ENCODE data around the gene DUSP6.
A peak's percentile ranks its signal among the peaks of the same experiment; 100 is the strongest.

Gene DUSP6, protein sequence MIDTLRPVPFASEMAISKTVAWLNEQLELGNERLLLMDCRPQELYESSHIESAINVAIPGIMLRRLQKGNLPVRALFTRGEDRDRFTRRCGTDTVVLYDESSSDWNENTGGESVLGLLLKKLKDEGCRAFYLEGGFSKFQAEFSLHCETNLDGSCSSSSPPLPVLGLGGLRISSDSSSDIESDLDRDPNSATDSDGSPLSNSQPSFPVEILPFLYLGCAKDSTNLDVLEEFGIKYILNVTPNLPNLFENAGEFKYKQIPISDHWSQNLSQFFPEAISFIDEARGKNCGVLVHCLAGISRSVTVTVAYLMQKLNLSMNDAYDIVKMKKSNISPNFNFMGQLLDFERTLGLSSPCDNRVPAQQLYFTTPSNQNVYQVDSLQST

GRCh38 chr12:89352492-89353187, at the start of gene DUSP6:
Gene DUSP6, minus strand, starts transcription at chr12:89352501. Its CDS starts 462 bp downstream, at chr12:89352039.
- DNase-seq (ENCODE audit: low spot score), result peak; percentile 100

DNA sequence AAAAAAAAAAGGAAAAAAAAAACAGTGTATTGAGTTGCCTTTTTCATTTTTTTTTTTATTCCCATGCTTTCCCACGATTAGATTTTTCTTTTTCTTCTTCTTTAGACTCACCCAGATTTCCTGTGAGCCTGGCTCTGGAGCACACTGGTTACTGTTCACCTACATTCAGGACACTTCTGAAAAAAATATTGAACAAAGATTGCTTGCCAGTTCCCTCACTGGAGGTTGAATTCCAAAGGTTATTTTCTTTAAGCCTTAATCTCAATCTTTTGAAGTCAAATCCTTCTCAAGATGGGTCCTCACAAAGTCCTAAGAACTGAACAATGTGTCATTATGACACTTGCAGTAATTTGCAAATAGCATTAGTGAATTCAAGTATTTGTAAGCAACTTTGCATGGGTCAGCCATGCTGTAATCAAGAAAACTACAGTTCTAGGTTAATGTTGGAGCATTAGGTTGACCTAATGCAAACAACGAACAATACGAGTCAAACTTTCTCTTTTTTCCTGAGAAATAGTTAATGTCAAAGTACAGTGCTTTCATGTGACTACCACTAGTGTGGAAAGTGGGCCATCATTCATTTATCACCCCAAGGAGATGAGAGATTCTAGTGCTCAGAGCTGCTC, 49.2 kb upstream of the DUSP6 start:
- no peak for DNase-seq (ENCODE audit: low spot score)

- DNase-seq (ENCODE audit: low spot score), result no peak
Measured at GRCh38 chr12:89400415-89400814, 48.1 kb upstream of the DUSP6 start.

- DNase-seq (ENCODE audit: low spot score), result no peak
Measured at GRCh38 chr12:89395712-89396111, 43.4 kb upstream of the DUSP6 start.

DNA sequence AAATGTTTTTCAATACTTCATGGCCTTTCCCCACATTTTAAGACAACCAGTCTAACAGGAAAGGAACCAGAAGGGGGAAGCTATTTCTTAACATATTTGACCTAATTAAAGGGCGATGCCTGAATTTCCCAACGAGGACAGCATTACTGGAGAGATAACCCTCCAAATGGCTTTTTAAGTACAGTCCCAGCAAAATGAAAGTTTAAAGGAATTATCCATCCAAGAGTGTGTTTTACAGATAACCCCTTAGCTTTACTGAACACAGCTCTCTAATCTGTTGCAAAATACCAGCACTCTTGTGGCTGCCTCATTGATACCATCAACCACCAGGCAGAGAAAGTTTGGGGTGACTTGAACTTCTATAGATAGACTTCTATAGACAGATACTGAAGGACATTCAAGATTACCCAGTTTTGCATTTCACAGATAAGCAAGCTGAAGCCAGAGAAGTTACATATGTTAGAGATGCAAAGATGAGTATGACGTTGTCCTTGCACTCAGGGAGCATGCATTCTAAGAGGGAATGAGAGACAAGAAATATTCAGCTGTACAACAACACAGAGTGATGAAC, 41.3 kb upstream of the DUSP6 start:
- DNase-seq (ENCODE audit: low spot score), result no peak

- DNase-seq (ENCODE audit: low spot score), result no peak
Measured at GRCh38 chr12:89392391-89392790, 40.1 kb upstream of the DUSP6 start.

GRCh38 chr12:89391726-89392336, 39.5 kb upstream of the DUSP6 start:
- DNase-seq (ENCODE audit: low spot score), result no peak

- DNase-seq (ENCODE audit: low spot score), result no peak
Measured at GRCh38 chr12:89390802-89391673, 38.7 kb upstream of the DUSP6 start.

- no peak for DNase-seq (ENCODE audit: low spot score)
Measured at GRCh38 chr12:89389755-89390661, 37.7 kb upstream of the DUSP6 start.

DNA sequence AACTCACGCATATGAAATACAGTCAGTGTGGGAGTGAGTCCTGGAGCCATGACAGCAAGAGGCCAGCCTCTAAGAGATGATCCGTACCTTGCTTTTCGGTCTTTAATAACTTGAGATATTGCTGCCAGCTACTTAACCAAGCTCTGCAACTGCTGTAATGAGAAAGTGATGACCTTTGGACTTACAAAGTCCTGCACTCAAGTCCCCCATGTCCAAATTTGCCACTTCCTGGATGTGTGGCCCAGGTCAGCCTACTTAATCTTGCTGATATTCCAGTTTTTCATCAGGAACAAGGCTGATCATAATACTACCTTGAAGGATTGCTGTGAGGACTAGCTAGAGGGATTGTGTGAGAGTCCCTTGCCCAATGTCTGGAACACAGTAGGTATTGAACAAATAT, 33.8 kb upstream of the DUSP6 start:
- no peak for DNase-seq (ENCODE audit: low spot score)

- DNase-seq (ENCODE audit: low spot score), result no peak
Measured at GRCh38 chr12:89384807-89385206, 32.5 kb upstream of the DUSP6 start.

DNA sequence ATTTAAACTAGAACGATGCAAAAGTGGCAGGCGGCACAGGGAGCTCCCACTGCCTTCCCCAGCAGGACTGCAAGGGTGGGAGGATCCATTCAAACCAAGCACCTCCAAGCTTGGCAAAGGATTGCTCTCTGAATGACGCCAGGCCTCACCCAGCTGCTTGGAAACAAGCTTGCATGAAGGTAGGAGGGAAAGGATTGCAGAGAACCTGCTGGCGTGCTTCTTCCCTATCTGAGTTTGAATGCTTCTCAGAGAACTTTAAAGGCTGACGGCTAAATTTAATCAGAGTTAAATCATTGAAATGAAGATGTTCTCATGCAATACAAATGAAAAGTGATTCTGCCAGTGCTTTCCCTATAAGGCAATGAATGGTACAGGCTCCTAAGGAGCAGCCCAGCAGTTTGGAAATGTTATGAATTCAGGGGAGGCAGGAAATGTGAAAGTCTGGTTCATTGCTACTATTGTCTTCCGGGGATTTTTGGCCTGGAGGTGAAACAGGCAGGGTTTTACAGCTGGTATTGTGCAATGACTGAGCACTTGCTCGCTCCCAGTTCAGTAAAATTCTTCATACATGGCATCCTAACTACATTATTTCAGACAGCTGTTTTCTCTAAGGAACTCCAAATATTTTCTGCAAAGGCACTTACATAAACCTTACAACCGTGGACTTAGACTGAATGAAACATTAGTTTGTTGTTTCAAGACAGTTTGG, 31.9 kb upstream of the DUSP6 start:
- DNase-seq (ENCODE audit: low spot score), result no peak

DNA sequence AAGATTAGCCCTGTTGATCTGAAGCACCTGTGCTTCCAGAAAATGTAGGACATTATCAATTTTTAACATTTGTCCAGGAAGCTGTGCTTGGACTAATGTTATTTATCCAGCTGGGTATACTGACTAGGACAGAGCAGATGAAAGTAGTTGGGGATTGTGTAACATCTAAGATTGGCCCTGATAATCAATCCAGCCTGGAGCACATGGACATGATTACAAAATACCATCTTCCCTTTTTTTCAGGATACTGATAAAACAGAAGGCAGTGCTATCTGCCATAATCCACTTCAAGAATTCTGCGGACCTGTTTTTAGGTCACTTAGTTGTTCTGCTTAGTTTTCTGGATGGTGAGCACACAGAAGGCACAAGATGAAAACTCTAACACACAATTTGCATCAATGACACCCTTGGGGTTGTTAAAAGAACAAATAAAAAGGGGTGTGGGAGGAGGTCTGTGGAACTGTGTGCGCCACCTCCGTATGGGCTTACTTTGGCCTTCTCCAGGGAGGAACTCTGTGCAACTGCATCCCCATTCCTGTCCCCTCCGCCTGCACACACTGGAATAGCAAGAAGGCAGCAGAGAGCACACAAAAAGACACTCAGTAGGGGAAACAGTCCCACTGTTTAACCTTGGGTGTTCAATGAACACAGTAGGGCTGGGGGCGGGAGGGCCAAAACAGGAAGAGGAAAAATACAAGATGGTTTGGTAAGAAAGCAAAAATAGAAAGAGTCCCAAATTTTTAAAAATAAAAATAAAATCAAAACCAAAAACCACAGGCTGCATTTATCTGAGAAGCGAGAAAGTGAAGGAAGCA, 31.1 kb upstream of the DUSP6 start:
- DNase-seq (ENCODE audit: low spot score), result peak; percentile 57

DNA sequence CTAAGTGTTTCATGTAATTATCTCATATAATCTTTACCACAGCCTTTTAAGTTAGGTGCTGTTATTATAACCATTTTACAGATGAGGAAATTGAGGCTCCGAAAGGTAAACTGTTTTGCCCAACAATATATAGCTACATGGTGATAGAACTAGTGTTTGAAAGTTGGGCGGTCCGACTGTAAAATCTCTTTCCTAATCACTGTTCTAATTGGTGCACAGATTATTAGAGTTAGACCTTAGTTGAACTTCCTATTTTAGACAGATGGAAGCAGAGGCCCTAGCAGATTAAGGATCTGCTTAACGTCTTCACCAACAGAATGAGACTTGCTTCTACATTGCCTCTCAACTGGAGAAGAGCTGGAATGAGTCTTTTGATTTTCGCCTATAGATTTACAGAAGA, 30.0 kb upstream of the DUSP6 start:
- DNase-seq (ENCODE audit: low spot score), result no peak

DNA sequence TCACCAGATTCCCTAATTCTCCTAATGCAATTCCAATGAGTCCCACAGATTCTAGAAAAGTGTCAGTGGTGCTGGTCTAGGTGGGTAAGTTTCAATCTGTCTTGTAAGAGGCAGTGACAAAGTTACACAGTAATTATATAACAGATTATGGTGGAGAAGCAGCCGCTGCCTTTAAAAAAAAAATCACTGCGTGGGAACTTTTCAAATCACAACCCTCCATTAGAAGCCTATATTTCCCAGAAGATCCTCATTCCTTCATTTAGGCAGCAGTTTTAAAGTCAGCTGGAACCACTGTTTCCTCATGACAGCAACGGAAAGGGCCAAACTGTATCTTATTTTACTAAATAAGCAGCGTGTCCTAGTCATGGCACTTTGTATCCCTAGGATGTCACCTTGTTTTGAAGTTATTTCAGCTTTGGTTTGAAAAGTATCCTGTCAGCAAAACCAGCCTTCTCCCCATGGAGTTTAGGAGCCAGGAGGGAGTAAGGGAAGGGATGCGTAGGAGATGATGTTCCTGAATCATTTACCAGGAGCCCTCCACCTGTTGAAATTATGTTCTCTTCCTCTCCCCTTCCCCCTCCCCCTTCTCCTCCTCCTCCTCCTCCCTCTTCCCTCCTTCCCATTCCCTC, 27.7 kb upstream of the DUSP6 start:
- DNase-seq (ENCODE audit: low spot score), result no peak

GRCh38 chr12:89379148-89379838, 27.0 kb upstream of the DUSP6 start:
- no peak for DNase-seq (ENCODE audit: low spot score)

- DNase-seq (ENCODE audit: low spot score), result no peak
Measured at GRCh38 chr12:89376844-89377243, 24.5 kb upstream of the DUSP6 start.

- DNase-seq (ENCODE audit: low spot score), result no peak
Measured at GRCh38 chr12:89376202-89376529, 23.9 kb upstream of the DUSP6 start.
